ENCODE measurements around the gene CELF5.
"Not testable (repeated sequence)": the region's sequence is repeated elsewhere in the genome, so short reads cannot be mapped to it uniquely, and the experiment has no call there.

CELF5 gene

GRCh38 chr19:3275583-3276340 lies 51.3 kb downstream of the CELF5 start:
- peak; percentile 72 for DNase-seq

DNA sequence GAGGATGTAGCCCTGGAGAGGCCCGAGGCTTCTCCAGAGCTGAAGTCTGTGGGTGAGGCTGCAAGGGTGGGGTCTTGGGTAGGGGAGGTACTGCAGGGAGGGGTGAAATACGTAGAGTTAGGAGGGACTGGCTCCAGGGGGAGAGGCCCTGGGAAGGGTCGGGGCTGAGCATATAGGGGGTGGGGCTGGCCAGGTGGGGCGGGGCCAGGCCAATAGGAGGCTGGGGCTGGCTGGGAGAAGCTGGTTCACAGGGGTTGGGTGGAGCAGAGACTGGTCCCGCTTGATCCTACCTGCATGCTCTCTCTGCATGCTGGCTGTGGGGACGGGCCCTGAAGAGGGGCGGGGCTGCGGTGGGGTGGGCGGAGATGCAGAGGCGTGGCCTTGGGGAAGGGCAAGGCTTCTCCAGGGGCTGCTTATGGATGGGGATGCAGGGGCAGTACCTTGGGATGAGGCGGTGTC lies 51.9 kb downstream of the CELF5 start:
- no peak for DNase-seq

DNA sequence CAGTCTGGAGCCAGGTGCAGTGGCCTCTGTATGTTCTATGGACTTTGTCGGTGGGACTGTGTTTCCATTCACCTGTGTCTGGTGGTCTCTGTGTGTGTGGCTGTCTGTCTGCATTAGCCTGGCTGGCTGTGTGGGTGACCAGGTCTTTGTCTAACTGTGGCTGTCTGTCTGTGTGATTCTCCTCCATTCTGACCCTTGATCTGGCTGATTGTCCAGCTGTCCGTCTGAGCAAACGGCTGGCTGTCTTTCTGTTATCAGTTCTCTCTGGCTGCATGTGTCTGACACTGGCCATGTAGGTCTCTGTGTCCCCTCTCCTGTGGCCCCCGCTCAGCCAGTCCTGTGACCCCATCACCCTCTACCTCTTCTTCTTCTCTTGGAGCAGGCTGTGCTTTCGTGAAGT lies 53.2 kb downstream of the CELF5 start:
- no peak for DNase-seq

- DNase-seq: no peak
Measured at GRCh38 chr19:3278294-3278693, 53.8 kb downstream of the CELF5 start.

GRCh38 chr19:3278749-3279148 lies 54.3 kb downstream of the CELF5 start:
- no peak for DNase-seq

- no peak for DNase-seq
Measured at GRCh38 chr19:3279306-3279705, 54.8 kb downstream of the CELF5 start.

- DNase-seq: peak; percentile 39
Measured at GRCh38 chr19:3281026-3281425, 56.6 kb downstream of the CELF5 start.

DNA sequence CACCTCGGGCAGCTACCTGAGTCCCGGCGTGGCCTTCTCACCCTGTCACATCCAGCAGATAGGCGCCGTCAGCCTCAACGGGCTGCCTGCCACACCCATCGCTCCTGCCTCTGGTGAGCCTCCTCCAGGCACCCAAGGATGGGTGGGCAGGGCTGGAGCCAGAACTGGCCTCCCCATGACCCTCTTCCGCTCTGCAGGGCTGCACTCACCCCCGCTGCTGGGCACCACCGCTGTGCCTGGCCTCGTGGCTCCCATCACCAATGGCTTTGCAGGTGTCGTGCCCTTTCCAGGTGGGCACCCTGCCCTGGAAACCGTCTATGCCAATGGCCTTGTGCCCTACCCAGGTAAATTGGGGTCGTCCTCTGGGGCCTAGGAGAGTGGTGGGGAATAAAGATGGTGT lies 57.7 kb downstream of the CELF5 start:
- DNase-seq: no peak

DNA sequence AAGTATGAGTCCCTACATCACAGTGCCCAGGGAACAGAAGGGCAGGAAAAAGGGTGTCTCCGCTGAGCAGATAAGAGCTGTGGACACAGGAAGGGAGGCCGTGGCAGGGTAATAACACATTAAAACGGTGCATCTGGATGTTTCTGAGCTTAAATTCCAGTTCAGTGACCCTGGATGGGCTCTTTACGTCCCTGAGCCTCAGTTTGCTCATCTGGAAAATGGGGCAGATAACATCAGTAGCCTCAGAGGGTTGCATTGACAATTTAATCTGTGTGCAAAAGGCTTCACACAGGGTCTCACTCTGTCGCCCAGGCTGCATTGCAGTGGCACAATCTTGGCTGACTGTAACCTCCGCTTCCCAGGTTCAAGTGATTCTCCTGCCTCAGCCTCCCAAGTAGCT lies 58.1 kb downstream of the CELF5 start:
- DNase-seq: no peak

GRCh38 chr19:3283246-3283751 lies 58.8 kb downstream of the CELF5 start:
- DNase-seq: no peak

DNA sequence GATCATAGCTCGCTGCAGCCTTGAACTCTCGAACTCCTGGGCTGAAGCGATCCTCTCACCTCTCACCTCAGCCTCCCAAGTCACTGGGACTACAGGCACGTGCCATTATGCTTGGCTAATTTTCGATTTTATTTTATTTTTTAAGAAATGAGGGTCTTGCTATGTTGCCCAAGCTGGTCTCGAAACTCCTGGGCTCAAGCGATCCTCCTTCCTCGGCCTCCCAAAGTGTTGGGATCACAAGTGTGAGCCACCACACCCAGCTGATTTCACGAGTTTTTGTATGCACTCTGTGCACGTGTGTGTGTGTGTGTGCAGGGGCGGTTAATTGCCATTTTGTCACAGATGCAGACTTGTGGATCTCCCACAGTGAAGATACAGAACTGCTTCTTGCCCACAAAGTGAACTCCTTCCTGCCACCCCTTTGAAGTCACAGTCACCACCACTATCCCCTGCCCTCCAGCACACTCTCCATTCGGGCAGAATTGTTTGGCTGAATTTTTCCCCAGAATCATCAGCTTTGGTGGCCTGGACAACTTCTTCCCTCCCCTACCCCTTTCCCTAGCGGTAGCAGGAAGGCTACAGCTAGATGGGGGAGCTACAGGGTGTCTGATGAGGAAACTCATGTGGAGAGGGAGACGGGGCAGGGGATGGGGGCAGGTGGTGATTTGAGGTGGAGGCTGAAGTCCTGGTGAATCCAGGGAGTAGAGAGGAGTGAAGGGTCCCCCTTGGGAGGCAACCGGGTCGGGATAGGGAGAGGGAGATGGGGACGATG lies 59.6 kb downstream of the CELF5 start:
- no peak for DNase-seq

DNA sequence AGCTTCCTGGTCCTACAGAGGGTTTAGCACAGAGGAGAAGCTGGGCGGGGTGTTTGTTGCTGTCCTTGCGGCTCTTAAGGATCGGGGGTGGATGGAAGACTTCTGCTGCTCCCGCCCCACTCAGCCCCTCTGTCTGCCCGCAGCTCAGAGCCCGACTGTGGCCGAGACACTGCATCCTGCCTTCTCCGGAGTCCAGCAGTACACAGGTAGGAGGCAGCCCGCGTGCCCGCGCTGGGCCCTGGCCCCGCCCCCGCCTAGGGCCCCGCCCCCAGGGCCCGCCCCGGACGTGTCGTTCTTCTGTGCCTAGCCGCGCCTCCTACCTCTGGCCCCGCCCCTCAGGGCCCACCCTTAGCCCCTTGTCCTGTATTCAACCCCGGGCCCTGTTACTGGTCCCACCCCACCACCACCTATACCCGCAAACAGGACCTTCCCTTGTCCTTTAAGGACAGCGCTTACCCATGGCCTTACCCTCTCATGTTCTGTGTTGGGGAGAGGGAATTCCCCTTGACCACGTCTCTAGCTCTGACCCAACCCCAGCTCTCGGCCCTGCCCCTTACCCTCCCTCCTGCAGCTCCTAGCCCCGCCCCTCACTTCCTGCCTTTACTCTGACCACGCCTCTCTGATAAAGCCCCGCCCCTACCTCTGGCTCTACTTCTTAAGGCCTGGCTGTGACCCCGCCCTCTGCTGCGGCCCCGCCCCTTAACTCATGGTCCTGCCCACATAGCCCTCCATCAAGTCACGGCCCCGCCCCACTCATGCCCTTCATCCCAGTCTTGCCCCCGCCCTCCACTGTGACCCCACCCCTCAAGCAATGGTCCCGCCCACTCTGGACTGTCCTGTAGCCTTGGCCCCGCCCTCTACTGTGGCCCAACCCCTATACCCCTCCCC lies 60.5 kb downstream of the CELF5 start:
- DNase-seq: peak; percentile 90

DNA sequence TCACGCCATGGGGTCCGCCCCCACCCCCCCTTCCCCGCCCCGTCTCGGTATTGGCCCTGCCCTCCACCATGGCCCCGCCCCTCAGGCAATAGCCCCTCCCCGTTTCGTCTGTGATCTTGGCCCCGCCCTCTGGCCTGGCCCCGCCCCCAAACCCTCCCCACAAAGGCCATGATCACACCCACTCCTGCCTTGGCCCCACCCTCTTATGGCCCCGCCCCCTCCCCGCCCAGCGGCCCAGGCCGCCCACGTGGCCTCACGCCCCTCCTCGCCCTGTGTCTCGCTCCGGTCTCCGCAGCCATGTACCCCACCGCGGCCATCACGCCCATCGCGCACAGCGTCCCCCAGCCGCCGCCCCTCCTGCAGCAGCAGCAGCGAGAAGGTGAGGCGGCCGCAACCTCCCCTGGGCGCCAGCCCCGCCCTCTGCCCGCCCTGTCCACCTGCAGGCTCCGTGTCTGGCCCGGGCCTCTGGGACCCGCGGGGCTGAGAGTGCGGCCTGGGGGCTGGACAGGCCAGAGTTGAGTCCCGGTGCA lies 61.3 kb downstream of the CELF5 start:
- DNase-seq: peak; percentile 75

- DNase-seq: no peak
Measured at GRCh38 chr19:3287814-3288213, 63.4 kb downstream of the CELF5 start.

DNA sequence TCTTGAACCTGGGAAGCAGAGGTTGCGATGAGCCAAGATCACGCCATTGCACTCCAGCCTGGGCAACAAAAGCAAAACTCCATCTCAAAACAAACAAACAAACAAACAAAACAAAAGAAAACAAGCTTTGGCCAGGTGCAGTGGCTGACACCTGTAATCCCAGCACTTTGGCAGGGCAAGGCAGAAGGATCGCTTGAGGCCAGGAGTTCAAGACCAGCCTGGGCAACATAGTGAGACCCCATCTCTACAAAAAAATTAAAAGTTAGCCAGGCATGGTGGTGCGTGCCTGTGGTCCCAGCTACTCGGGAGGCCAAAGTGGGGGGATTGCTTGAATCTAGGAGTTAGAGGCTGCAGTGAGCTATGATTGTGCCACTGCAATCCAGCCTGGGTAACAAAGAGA lies 64.0 kb downstream of the CELF5 start:
- DNase-seq: not testable (repeated sequence)

DNA sequence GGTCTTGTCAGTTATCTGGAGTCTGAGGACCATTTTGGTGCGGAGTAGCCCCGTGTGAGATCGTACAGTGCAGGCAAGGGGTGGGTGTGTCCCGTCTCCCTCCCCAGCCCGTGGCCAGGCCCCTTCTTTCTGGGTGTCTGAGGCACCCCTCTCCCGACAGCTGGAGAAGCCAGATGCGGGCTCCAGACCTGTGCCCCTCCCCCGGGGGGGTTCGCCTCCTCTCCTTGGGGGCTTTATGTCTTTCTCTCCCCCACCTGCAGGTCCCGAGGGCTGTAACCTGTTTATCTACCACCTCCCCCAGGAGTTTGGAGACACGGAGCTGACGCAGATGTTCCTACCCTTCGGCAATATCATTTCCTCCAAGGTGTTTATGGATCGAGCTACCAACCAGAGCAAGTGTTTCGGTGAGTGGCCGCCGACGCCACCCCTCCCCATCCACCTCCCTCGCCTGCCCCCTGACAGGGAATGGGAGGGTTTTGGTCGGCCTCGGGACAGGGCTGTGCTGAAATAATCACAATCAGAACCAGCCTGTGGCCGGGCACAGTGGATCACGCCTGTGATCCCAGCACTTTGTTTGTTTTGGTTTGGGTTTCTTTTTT lies 65.6 kb downstream of the CELF5 start:
- no peak for DNase-seq

DNA sequence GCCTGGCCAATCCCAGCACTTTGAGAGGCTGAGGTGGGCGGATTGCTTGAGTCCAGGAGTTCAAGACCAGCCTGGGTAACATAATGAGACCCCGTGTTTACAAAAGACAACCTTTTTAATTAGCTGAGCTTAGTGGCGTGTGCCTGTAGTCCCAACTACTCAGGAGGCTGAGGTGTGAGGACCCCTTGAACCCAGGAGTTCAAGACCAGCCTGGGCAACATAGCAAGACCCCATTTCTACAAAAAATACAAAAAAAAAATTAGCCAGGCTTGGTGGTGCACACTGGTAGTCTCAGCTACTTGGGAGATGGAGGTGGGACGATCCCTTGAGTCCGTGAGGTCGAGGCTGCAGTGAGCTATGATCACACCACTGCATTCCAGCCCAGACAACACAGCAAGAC lies 66.4 kb downstream of the CELF5 start:
- not testable (repeated sequence) for DNase-seq

DNA sequence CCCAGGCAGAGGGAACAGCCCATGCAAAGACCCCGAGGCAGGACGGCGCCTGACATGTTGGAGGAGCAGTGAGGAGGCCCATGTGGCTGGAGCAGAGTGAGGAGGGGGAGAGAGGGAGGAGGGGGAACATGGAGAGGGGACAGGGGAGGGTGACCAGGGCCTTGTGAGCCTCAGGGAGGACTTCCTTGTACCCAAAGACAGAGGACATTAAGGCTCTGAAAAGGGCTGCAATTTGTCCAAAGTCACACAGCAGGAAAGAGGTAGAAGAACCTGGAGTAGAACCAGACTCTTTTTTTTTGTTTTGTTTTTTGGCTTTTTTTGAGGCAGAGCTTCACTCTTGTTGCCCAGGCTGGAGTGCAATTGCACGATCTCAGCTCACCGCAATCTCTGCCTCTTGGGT lies 67.2 kb downstream of the CELF5 start:
- DNase-seq: no peak

- DNase-seq: no peak
Measured at GRCh38 chr19:3292958-3293529, 68.6 kb downstream of the CELF5 start.

DNA sequence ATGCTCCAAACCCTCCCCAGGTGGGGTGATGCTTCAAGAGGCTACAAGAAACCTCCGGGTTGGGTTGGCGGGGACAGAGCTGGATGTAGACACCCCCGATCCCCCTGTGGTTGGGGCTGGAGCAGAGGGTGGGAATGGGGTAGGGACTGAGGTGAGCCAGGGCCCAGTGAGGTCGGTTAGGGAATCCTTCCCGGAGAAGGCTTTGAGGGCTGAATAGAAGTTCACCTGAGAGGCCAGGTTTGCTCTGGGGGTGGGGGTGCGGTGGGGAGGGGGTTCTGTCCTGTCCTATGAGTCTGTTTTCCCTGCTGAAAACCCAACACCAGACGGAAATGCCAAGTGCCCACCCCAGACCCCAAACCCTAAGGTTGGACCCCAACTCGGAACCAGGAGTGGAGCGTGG lies 69.1 kb downstream of the CELF5 start:
- DNase-seq: no peak

DNA sequence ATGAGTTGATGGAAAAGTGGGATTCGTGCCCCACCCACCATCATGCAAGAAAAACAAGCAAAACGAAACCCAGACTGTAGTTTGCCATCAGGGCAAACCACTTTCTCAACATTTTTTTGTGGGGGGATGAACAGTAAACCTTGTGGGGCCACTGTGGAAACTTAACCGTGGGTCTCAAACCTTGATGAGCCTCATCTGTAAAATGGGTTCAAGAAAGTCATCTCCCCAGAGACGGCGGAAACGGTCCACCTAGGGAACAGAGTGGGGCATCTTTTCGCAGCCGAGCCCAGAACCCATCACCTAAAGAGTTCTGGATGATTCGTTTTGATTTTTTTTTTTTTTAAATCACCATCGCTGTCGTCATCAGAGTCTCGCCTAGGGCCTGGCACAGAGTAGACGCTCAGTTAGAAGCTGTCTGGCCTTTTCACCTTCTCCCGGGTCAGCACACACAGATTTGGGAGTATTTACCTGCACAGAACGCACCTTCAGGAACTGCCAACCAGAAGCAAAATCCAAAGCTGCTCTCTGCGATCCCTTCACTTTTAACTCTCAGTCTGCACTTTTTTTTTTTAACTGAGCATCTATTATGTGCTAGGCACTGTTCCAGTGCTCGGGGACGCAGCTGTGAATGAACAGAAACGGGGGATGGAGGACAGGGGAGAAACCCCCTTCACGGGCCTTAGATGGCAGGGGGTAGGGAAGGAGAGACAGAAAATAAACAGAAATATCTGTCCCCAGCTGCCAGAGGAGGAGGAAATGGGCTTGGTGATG lies 69.8 kb downstream of the CELF5 start:
- no peak for DNase-seq
